HL-60 (cell line): ENCODE measurements around the gene PANK2.
"Not testable (repeated sequence)": the region's sequence is repeated elsewhere in the genome, so short reads cannot be mapped to it uniquely, and the experiment has no call there.

Experiments used
- CTCF ChIP-seq: IDR thresholded peaks from one replicate; pipeline ENCODE4 v1.5.1; 2011; ENCODE audit warnings: low read length, control low read depth, inconsistent platforms; ENCODE audit not compliant: insufficient read depth
- POLR2AphosphoS5 ChIP-seq: IDR thresholded peaks from 2 replicates; pipeline ENCODE4 v1.6.1; 2012; ENCODE audit warnings: low read depth
- REST ChIP-seq: IDR thresholded peaks from 2 replicates; pipeline ENCODE4 v1.6.1; 2012; ENCODE audit warnings: low read depth; ENCODE audit not compliant: insufficient replicate concordance
- SPI1 ChIP-seq: IDR thresholded peaks from 2 replicates; pipeline ENCODE4 v1.6.1; 2012; ENCODE audit warnings: low read depth, mild to moderate bottlenecking, borderline replicate concordance

- not testable (repeated sequence) for TF ChIP-seq CTCF, POLR2AphosphoS5, REST, SPI1
Measured at GRCh38 chr20:3972631-3973030, 83.4 kb downstream of the PANK2 start.
